Neuronal stem cell (in vitro differentiated cells): ENCODE data around the gene PAGE5. TPM values are rescaled to one million over a fixed set of nuclear protein-coding genes. Genes with fewer than 3 reads are reported as not detected.

Source experiments
- DNase-seq: peaks from one replicate; pipeline ENCODE4 v3.0.0-alpha.2; 2013; ENCODE audit warnings: low spot score
- H2AFZ ChIP-seq: one replicate; pipeline ENCODE4 v1.6.1; 2013; ENCODE audit warnings: mild to moderate bottlenecking, low read length, inconsistent platforms
- H2AK5ac ChIP-seq: 2 replicates; pipeline ENCODE4 v1.6.1; 2013; ENCODE audit warnings: low read depth, mild to moderate bottlenecking, inconsistent platforms, low read length, moderate library complexity, mixed read lengths
- H2BK120ac ChIP-seq: 2 replicates; pipeline ENCODE4 v1.6.1; 2013; ENCODE audit warnings: low read depth, mild to moderate bottlenecking, inconsistent platforms, low read length, moderate library complexity, mixed read lengths
- H2BK12ac ChIP-seq: one replicate; pipeline ENCODE4 v1.6.1; 2013; ENCODE audit warnings: low read length, inconsistent platforms
- H2BK15ac ChIP-seq: 2 replicates; pipeline ENCODE4 v1.6.1; 2013; ENCODE audit warnings: mild to moderate bottlenecking, low read length, inconsistent platforms, mixed read lengths
- H2BK5ac ChIP-seq: one replicate; pipeline ENCODE4 v1.6.1; 2013; ENCODE audit warnings: inconsistent platforms, mild to moderate bottlenecking, low read length, moderate library complexity
- H3K14ac ChIP-seq: one replicate; pipeline ENCODE4 v1.6.1; 2013; ENCODE audit warnings: low read length, inconsistent platforms
- H3K18ac ChIP-seq: 2 replicates; pipeline ENCODE4 v1.6.1; 2013; ENCODE audit warnings: low read length, inconsistent platforms
- H3K23ac ChIP-seq: 2 replicates; pipeline ENCODE4 v1.6.1; 2013; ENCODE audit warnings: low read depth, mild to moderate bottlenecking, mixed read lengths, low read length, inconsistent platforms; ENCODE audit not compliant: poor library complexity
- H3K27ac ChIP-seq: replicated peaks from 3 replicates; pipeline ENCODE4 v1.5.1; 2013; ENCODE audit warnings: low read length, inconsistent platforms
- H3K27me3 ChIP-seq, 3 experiments: 2 replicates each; pipeline ENCODE4 v1.6.1; 2013; ENCODE audit warnings: low read length in 3 of 3, mild to moderate bottlenecking in 2 of 3, inconsistent platforms in 1 of 3, low read depth in 1 of 3, mixed read lengths in 1 of 3, moderate library complexity in 1 of 3; ENCODE audit not compliant: control insufficient read depth in 3 of 3, insufficient read depth in 3 of 3
- H3K36me3 ChIP-seq, 2 donors: replicated peaks in 1 of 2; 2 replicates each; pipeline ENCODE4 v1.6.1; 2013; ENCODE audit warnings: low read length in 2 of 2; ENCODE audit not compliant: control insufficient read depth in 2 of 2, insufficient read depth in 2 of 2
- H3K4ac ChIP-seq: 2 replicates; pipeline ENCODE4 v1.6.1; 2013; ENCODE audit warnings: inconsistent platforms, mild to moderate bottlenecking, low read length, moderate library complexity
- H3K4me1 ChIP-seq, 2 donors: 1 replicate in 1 of 2; 2 replicates in 1 of 2; pipeline ENCODE4 v1.6.1; 2013; ENCODE audit warnings: low read length in 2 of 2, low read depth in 1 of 2; ENCODE audit not compliant: control insufficient read depth in 2 of 2, insufficient read depth in 1 of 2
- H3K4me2 ChIP-seq: one replicate; pipeline ENCODE4 v1.6.1; 2013; ENCODE audit warnings: mild to moderate bottlenecking, low read length, inconsistent platforms; ENCODE audit not compliant: insufficient read depth, poor library complexity, severe bottlenecking
- H3K4me3 ChIP-seq, 2 donors: 2 replicates each; pipeline ENCODE4 v1.5.1; 2013; ENCODE audit warnings: low read length in 2 of 2, mild to moderate bottlenecking in 2 of 2, inconsistent platforms in 1 of 2, moderate library complexity in 1 of 2
- H3K79me1 ChIP-seq: one replicate; pipeline ENCODE4 v1.6.1; 2013; ENCODE audit warnings: low read depth, mild to moderate bottlenecking, inconsistent platforms, low read length, moderate library complexity
- H3K9ac ChIP-seq: one replicate; pipeline ENCODE4 v1.6.1; 2013; ENCODE audit warnings: mild to moderate bottlenecking, low read depth, low read length, inconsistent platforms; ENCODE audit not compliant: poor library complexity
- H3K9me3 ChIP-seq, 2 donors: replicated peaks in 1 of 2; 2 replicates each; pipeline versions ENCODE3 to v1.6.1; 2013; ENCODE audit warnings: low read length in 2 of 2, mild to moderate bottlenecking in 2 of 2, inconsistent platforms in 1 of 2, low read depth in 1 of 2, mixed read lengths in 1 of 2, moderate library complexity in 1 of 2; ENCODE audit not compliant: control insufficient read depth in 2 of 2, insufficient read depth in 1 of 2
- H4K8ac ChIP-seq: one replicate; pipeline ENCODE4 v1.6.1; 2013; ENCODE audit warnings: low read depth, mild to moderate bottlenecking, inconsistent platforms, low read length, moderate library complexity
- H4K91ac ChIP-seq: one replicate; pipeline ENCODE4 v1.6.1; 2013; ENCODE audit warnings: low read length, low read depth, mild to moderate bottlenecking, inconsistent platforms; ENCODE audit not compliant: poor library complexity
- whole genome bisulfite sequencing, 2 donors: extraction: QIAGEN DNeasy Blood & Tissue Kit; methylation state at CpG; one replicate each; pipeline ENCODE4 v1.1.7; 2013; ENCODE audit warnings: missing lambda C conversion rate in 2 of 2, mixed read lengths in 1 of 2; ENCODE audit not compliant: insufficient read length in 2 of 2, insufficient replicate concordance in 1 of 2; ENCODE audit errors: extremely low coverage in 2 of 2; 5-methylcytosine and 5-hydroxymethylcytosine counted together
- polyA plus RNA-seq, 2 experiments: library from polyadenylated mRNA; stranded (reverse); fragments of 200-250 nt; gene quantifications; one replicate each; pipeline ENCODE4 v1.2.3, GENCODE V29; 2013

Gene PAGE5
- polyA plus RNA-seq (2013, experiment 1 of 2), result not detected
- polyA plus RNA-seq (2013, experiment 2 of 2), result not detected

- Histone ChIP-seq H2BK5ac (no peak within 1 kb of the TSS), H3K4me1 (no peaks in the 10 kb centered on the region), H3K23ac (no peak within 1 kb of the TSS), H2BK12ac (no peak within 1 kb of the TSS), H2BK15ac (no peak within 1 kb of the TSS), H2AK5ac (no peak within 1 kb of the TSS), H3K4ac (no peak within 1 kb of the TSS), H3K36me3 (no peaks in the 10 kb centered on the region), H3K79me1 (no peaks in the 10 kb centered on the region), H3K14ac (no peak within 1 kb of the TSS), H3K27me3 (peaks cover 0 to 3% (median 0%) of the 10 kb centered on the region in 3 experiments), H3K27ac (no peak within 1 kb of the TSS), H2BK120ac (no peak within 1 kb of the TSS), H2AFZ (no peak within 1 kb of the TSS), H3K9me3 (no peaks in the 10 kb centered on the region), H4K91ac (no peak within 1 kb of the TSS), H3K18ac (no peak within 1 kb of the TSS), H3K4me2 (no peak within 1 kb of the TSS), H4K8ac (no peak within 1 kb of the TSS), H3K9ac (no peak within 1 kb of the TSS), H3K4me3 (no peak within 1 kb of the TSS)
- no peak for DNase-seq
- no CpG with 5 or more reads among the region's 30 CpGs for WGBS, 2 donors
These were observed at the start of gene PAGE5 for GRCh38 chrX:55220119-55220794. Gene PAGE5, plus strand, starts transcription at chrX:55220346. Its CDS starts 1,037 bp downstream, at chrX:55221383.

GRCh38 chrX:55187281-55187680, 32.9 kb upstream of the PAGE5 start:
- Histone ChIP-seq H2AFZ (no peak overlapping the region), H3K23ac (no peak overlapping the region), H2AK5ac (no peak overlapping the region), H3K36me3 (no peaks in the 10 kb centered on the region), H3K27ac (no peak overlapping the region), H2BK120ac (no peak overlapping the region), H3K9me3 (no peaks in the 10 kb centered on the region), H3K27me3 (peaks cover 0 to 3% (median 0%) of the 10 kb centered on the region in 3 experiments), H4K91ac (no peak overlapping the region), H3K4me3 (no peak overlapping the region), H2BK12ac (no peak overlapping the region), H2BK15ac (no peak overlapping the region), H3K4ac (no peak overlapping the region), H4K8ac (no peak overlapping the region), H3K79me1 (no peaks in the 10 kb centered on the region), H3K4me1 (no peaks in the 10 kb centered on the region), H3K18ac (no peak overlapping the region), H3K9ac (no peak overlapping the region), H3K14ac (no peak overlapping the region), H2BK5ac (no peak overlapping the region), H3K4me2 (no peak overlapping the region)
- DNase-seq, result no peak
- WGBS, 2 donors, result no CpG with 5 or more reads among the region's 2 CpGs

DNA sequence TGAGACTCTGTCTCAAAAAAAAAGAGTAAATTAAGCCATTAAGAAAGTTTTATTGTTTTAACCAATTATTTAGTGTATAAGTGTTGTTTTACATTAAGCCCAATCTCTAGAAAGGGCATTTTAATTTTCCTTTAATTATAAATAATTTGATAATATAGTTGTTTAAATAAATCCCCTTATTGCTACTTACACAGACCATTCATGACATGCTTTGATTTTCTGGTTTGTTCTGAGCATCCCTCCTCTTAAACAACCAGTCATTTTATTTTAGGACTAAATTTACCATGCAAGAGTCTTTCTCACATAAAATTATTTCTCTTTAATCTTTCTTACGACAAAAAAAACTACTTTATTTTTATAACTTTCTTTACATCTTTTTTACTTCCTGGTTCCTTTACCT, 23.5 kb upstream of the PAGE5 start:
- no peak overlapping the region for H3K4me3 ChIP-seq
- no peak overlapping the region for H3K4ac ChIP-seq
- H2AFZ ChIP-seq, result no peak overlapping the region
- H3K79me1 ChIP-seq, result no peaks in the 10 kb centered on the region
- no peak overlapping the region for H4K91ac ChIP-seq
- no peak overlapping the region for H2BK12ac ChIP-seq
- no peak overlapping the region for H2AK5ac ChIP-seq
- H3K27ac ChIP-seq, result no peak overlapping the region
- no peaks in the 10 kb centered on the region for H3K27me3 ChIP-seq
- H3K4me2 ChIP-seq, result no peak overlapping the region
- H3K9me3 ChIP-seq, result peaks cover 0 to 4% of the 10 kb centered on the region in 2 donors
- no peak overlapping the region for H3K14ac ChIP-seq
- no peak overlapping the region for H3K23ac ChIP-seq
- DNase-seq, result no peak
- H3K36me3 ChIP-seq, result no peaks in the 10 kb centered on the region
- no peak overlapping the region for H2BK120ac ChIP-seq
- no peak overlapping the region for H3K18ac ChIP-seq
- WGBS, 2 donors, result 50 to 100% methylated on average over 1 of the region's 1 CpG
- H3K9ac ChIP-seq, result no peak overlapping the region
- H2BK15ac ChIP-seq, result no peak overlapping the region
- no peak overlapping the region for H2BK5ac ChIP-seq
- no peaks in the 10 kb centered on the region for H3K4me1 ChIP-seq
- no peak overlapping the region for H4K8ac ChIP-seq

GRCh38 chrX:55201930-55202579, 18.1 kb upstream of the PAGE5 start:
- Histone ChIP-seq H3K4ac (no peak overlapping the region), H2BK12ac (no peak overlapping the region), H3K27me3 (no peaks in the 10 kb centered on the region), H2AFZ (no peak overlapping the region), H2BK15ac (no peak overlapping the region), H3K36me3 (no peaks in the 10 kb centered on the region), H3K4me2 (no peak overlapping the region), H4K8ac (no peak overlapping the region), H4K91ac (no peak overlapping the region), H2AK5ac (no peak overlapping the region), H3K4me3 (no peak overlapping the region), H3K23ac (no peak overlapping the region), H3K14ac (no peak overlapping the region), H3K9me3 (no peaks in the 10 kb centered on the region), H3K27ac (no peak overlapping the region), H3K9ac (no peak overlapping the region), H2BK120ac (no peak overlapping the region), H3K79me1 (no peaks in the 10 kb centered on the region), H3K18ac (no peak overlapping the region), H3K4me1 (no peaks in the 10 kb centered on the region), H2BK5ac (no peak overlapping the region)
- WGBS, 2 donors, result no CpG with 5 or more reads among the region's 3 CpGs
- DNase-seq, result no peak
